RWPE1 (cell line): ENCODE data around the gene THOC1.

Source experiments
- CTCF ChIA-PET: fragments of 350-600 bp; sonication (Branson Sonifier 250); formaldehyde crosslinking; extraction: SDS; loops from one replicate; lab custom pipeline; 2021; lab: Yijun Ruan, JAX
- POLR2A ChIA-PET: fragments of 400-600 bp; formaldehyde crosslinking; extraction: SDS; loops from one replicate; lab custom pipeline; 2020; ENCODE audit warnings: antibody characterized with exemption; ENCODE audit not compliant: low non-redundant PET; lab: Yijun Ruan, JAX
- DNase-seq: peaks from one replicate; pipeline ENCODE4 v3.0.0; 2012; ENCODE audit warnings: low spot score
- H3K27ac ChIP-seq: fragments of 450-650 bp; 2 replicates; pipeline ENCODE4 v1.5.1; 2017
- TF ChIP-seq, protein P1 (sequence below): fragments of 450-650 bp; conservative IDR thresholded peaks from 2 replicates; pipeline ENCODE4 v1.5.1; 2017; ENCODE audit warnings: low read depth, mild to moderate bottlenecking

The THOC1 gene

DNA sequence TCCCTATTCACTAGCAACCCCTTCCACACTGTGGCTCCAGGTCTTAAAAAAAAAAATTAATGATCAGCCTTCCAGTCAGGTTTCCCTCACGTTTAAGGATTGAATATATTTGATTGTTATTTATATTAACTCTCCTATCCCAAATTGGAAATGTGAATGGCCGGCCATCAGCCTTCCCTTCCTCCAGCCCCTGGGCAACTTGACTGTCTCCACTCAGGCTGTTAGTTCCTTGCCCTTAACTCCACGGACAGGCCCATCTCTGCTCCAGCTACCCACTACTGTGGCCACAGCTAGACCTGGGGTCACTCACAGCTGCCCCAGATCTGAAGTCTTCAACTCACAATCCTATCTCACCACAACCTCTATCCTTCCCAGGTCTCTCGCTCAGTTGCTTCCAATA is 39.9 kb downstream of the THOC1 start:
- no peak for DNase-seq
- TF ChIP-seq, protein P1, sequence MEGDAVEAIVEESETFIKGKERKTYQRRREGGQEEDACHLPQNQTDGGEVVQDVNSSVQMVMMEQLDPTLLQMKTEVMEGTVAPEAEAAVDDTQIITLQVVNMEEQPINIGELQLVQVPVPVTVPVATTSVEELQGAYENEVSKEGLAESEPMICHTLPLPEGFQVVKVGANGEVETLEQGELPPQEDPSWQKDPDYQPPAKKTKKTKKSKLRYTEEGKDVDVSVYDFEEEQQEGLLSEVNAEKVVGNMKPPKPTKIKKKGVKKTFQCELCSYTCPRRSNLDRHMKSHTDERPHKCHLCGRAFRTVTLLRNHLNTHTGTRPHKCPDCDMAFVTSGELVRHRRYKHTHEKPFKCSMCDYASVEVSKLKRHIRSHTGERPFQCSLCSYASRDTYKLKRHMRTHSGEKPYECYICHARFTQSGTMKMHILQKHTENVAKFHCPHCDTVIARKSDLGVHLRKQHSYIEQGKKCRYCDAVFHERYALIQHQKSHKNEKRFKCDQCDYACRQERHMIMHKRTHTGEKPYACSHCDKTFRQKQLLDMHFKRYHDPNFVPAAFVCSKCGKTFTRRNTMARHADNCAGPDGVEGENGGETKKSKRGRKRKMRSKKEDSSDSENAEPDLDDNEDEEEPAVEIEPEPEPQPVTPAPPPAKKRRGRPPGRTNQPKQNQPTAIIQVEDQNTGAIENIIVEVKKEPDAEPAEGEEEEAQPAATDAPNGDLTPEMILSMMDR = no peak
- no peak overlapping the region for H3K27ac ChIP-seq
- ChIA-PET POLR2A (no interaction called here), CTCF (interaction anchor here (0.7 kb wide), 1 partner anchor 44 kb away, joined by 4 read pairs; no protein-coding TSS in a partner anchor)

DNA sequence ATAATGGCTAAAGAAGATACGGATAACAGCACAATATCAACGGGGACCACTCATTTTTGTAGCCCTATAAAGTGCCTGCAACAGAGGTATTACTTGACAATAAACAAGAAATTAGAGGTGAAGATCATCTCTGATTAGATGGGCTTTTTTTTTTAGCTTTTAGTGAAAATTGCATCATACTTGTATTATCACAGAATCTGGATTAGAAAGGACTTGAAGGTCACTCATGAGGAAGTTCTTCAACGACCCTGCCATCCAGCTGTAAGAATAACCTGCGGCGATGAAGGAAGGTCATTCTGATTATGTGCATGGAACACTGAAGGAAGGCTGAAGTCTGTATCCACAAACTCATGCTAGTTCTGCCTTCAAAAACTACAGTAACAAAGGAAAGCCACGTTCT is 40.5 kb downstream of the THOC1 start:
- TF ChIP-seq, protein P1 = no peak
- H3K27ac ChIP-seq = no peak overlapping the region
- DNase-seq = no peak
- CTCF ChIA-PET = interaction anchor here (0.7 kb wide), 1 partner anchor 43 kb away, joined by 4 read pairs; no protein-coding TSS in a partner anchor
- POLR2A ChIA-PET = no interaction called here

DNA sequence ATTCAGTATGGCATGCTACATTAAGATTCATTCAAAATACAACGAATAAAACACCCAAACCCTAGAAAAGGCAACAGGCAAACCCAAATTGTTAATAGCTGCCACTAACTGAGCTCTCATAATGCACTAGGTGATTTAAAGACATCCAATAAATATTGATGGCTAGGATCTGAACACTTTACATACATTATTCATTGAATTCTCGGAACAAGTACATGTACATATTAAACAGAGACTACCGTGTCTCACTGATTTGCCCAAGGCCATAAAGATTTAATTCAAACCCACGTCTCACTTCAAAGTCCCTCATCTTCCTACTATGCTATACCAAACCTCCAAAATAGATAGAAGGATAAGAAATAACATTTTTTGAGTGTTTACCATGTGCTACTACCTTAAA is 42.1 kb downstream of the THOC1 start:
- TF ChIP-seq, protein P1 = no peak
- DNase-seq = no peak
- CTCF ChIA-PET = no interaction called here
- POLR2A ChIA-PET = no interaction called here
- H3K27ac ChIP-seq = no peak overlapping the region

DNA sequence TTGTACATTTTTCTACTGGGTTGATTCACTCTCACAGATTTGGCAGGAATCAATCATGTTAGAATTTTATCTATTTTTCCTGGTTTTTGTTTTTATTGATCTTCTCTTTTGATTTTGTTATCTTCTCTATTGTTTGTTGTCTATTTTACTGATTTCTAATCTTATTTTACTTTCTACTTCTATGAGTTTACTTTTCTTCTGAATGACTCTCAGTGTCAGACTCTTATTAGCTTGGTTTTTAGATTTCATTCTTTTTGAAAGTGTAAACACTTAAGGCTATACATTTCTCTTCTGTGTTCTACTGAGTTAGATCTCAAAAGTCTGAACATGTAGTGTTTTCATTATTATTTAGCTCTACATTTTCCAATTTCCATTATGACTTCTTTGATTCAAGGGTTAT is 47.1 kb downstream of the THOC1 start:
- no peak for DNase-seq
- POLR2A ChIA-PET = no interaction called here
- TF ChIP-seq, protein P1 = no peak
- no peak overlapping the region for H3K27ac ChIP-seq
- CTCF ChIA-PET = interaction anchor here (0.6 kb wide), 1 partner anchor 509 kb away, joined by 3 read pairs; no protein-coding TSS in a partner anchor

DNA sequence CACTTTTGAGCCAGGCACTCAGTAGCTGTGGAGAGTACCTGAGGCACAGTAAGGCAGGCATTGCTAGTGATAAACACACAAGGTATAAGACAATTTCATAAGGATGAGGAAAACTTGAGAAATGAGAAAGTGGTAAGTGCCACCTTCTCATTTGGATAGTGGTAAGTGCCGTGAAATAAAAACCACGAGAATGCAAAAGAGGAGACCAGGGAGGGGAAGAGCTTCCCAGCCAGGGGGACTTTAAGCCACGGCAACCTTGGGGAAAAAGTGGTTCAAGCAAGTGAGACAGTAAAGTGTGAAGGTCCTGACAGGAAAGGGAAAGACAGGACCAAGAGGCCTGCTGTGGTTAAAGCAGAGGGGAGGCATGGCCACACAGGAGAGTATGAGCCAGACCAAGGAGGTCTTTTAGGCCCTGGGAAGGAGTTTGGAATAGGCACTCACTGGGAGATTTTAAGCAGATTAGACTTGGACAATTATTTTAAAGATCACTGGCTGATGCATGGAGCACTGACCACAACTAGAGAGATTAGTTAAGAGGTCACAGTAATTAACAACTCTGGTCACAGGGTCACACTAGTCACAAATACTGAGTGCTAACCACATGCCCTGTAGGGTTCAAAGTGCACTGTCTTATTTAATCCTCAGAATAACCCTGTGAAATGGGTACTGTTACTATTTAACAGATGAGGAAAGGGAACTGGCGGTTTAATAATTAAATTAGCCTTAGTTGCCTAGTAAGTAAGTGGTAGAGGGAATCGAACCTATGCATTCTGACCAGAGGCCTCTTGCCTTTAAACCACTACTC is 50.1 kb downstream of the THOC1 start:
- TF ChIP-seq, protein P1 = no peak
- ChIA-PET POLR2A (no interaction called here), CTCF (no interaction called here)
- H3K27ac ChIP-seq = no peak overlapping the region
- DNase-seq = no peak

DNA sequence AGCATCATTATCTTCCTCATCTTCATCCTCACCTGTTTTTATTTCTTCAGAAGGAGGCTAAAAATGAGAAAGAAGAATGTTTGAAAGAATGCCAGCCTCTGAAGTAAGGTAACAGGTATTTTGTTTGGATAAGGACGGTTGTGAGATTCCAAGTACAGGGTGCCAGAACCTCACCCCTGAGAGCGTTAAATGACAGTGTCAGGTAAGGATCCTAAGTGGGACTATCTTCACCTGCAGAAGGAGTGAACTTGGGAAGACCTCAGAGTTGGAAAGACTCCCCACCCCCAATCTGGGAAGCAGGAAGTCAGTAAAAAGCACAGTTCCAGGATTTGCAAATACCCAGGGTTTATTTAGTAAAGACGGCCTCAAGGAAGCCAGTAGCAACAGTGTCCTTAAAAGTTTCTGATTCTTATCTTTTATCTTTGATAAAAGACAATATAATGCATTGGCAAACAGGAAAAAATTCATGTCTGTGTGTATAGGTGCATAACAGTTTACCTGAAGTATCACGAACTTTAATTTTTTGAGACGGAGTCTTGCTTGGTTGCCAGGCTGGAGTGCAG is 52.3 kb downstream of the THOC1 start:
- TF ChIP-seq, protein P1 = no peak
- no peak overlapping the region for H3K27ac ChIP-seq
- ChIA-PET CTCF (interaction anchor here (0.6 kb wide), 1 partner anchor 8 kb away, joined by 3 read pairs; no protein-coding TSS in a partner anchor), POLR2A (no interaction called here)
- no peak for DNase-seq
